H1 (cell line): ENCODE results near the gene PHLPP2.
"Not testable (repeated sequence)": the region's sequence is repeated elsewhere in the genome, so short reads cannot be mapped to it uniquely, and the experiment has no call there.

Source experiments
- EZH2 ChIP-seq: fragments of 200-600 bp; sonication (generic); IDR thresholded peaks from 2 replicates; pipeline ENCODE4 v1.7.1; 2012; ENCODE audit warnings: low read depth, mild to moderate bottlenecking, moderate library complexity, low read length, inconsistent platforms; ENCODE audit not compliant: severe bottlenecking
- RAD21 ChIP-seq, 2 experiments: IDR thresholded peaks in 1 of 2; conservative IDR thresholded peaks in 1 of 2; 2 replicates each; pipeline ENCODE4 v1.6.1; 2011; ENCODE audit warnings: low read depth in 2 of 2, low read length in 2 of 2, improper control_type of control experiment in 1 of 2, inconsistent platforms in 1 of 2, mild to moderate bottlenecking in 1 of 2, moderate library complexity in 1 of 2

GRCh38 chr16:71684280-71684679 lies 40.2 kb downstream of the PHLPP2 start:
- not testable (repeated sequence) for TF ChIP-seq RAD21 (IDR thresholded peaks at IDR 0.05 in 1 of 2, conservative IDR thresholded peaks at IDR 0.05 in 1 of 2; ENCODE audit: low read depth in 2 of 2, low read length in 2 of 2); EZH2
